SK-N-SH (cell line): Measurements from ENCODE around the gene TAS2R50. TPM values are rescaled to one million over a fixed set of nuclear protein-coding genes. Genes with fewer than 3 reads are reported as not detected.

Experiments used
- CTCF ChIA-PET: fragments of 300-600, 350-600 bp; formaldehyde crosslinking; extraction: SDS; loops from one replicate; lab custom pipeline; 2021; lab: Yijun Ruan, JAX
- POLR2A ChIA-PET: fragments of 350-600 bp; sonication (Branson Sonifier 250); formaldehyde crosslinking; extraction: SDS; loops from one replicate; lab custom pipeline; 2020; ENCODE audit warnings: antibody characterized with exemption, inconsistent platforms; lab: Yijun Ruan, JAX
- DNase-seq: peaks from one replicate; pipeline ENCODE4 v3.0.0; 2012
- H2AFZ ChIP-seq: fragments of 200-600 bp; sonication (generic); 2 replicates; pipeline ENCODE4 v1.8.1; 2016; ENCODE audit warnings: antibody characterized with exemption, mild to moderate bottlenecking, low read depth
- H3F3A ChIP-seq: fragments of 200-600 bp; sonication (generic); replicated peaks from 2 replicates; pipeline ENCODE3; 2016; ENCODE audit warnings: antibody characterized with exemption, mild to moderate bottlenecking; ENCODE audit not compliant: insufficient read depth
- H3K27ac ChIP-seq, 2 experiments: fragments of 200-500 bp in 1 of 2; fragments of 200-600 bp in 1 of 2; sonication (Bioruptor generic) in 1 of 2; sonication (generic), shearing (Covaris generic) in 1 of 2; 2 replicates each; pipeline versions ENCODE4 v1.5.1 to v1.6.1; 2014 to 2016; ENCODE audit warnings: low read depth in 2 of 2, inconsistent platforms in 1 of 2, low read length in 1 of 2, mild to moderate bottlenecking in 1 of 2, mixed read lengths in 1 of 2
- H3K27me3 ChIP-seq: fragments of 200-600 bp; sonication (generic), shearing (Covaris generic); 2 replicates; pipeline ENCODE4 v1.6.1; 2016; ENCODE audit warnings: mixed run types; ENCODE audit not compliant: insufficient read depth
- H3K36me3 ChIP-seq, 2 experiments: fragments of 200-500 bp in 1 of 2; fragments of 200-600 bp in 1 of 2; sonication (Bioruptor generic) in 1 of 2; sonication (generic) in 1 of 2; replicated peaks in 1 of 2; 2 replicates each; pipeline versions ENCODE3 to v1.5.1; 2014 to 2016; ENCODE audit warnings: low read length in 1 of 2, mild to moderate bottlenecking in 1 of 2; ENCODE audit not compliant: insufficient read depth in 2 of 2, control insufficient read depth in 1 of 2
- H3K4me1 ChIP-seq, 2 experiments: fragments of 200-500 bp in 1 of 2; fragments of 200-600 bp in 1 of 2; sonication (Bioruptor generic) in 1 of 2; sonication (generic), shearing (Covaris generic) in 1 of 2; 2 replicates each; pipeline versions ENCODE4 v1.5.1 to v1.6.1; 2014 to 2016; ENCODE audit warnings: low read depth in 1 of 2, low read length in 1 of 2, mixed run types in 1 of 2; ENCODE audit not compliant: insufficient read depth in 2 of 2, control insufficient read depth in 1 of 2
- H3K4me2 ChIP-seq: fragments of 200-600 bp; sonication (generic), shearing (Covaris generic); 2 replicates; pipeline ENCODE4 v1.6.1; 2017; ENCODE audit warnings: mixed run types
- H3K4me3 ChIP-seq, 2 experiments: fragments of 200-500 bp in 1 of 2; fragments of 200-600 bp in 1 of 2; sonication (Bioruptor generic) in 1 of 2; sonication (generic), shearing (Covaris generic) in 1 of 2; 2 replicates each; pipeline versions ENCODE4 v1.5.1 to v1.8.1; 2014 to 2016; ENCODE audit warnings: low read depth in 2 of 2, inconsistent platforms in 1 of 2, low read length in 1 of 2, mild to moderate bottlenecking in 1 of 2, mixed read lengths in 1 of 2, moderate library complexity in 1 of 2
- H3K79me2 ChIP-seq: fragments of 200-600 bp; sonication (generic); 2 replicates; pipeline ENCODE4 v1.8.1; 2017; ENCODE audit warnings: mild to moderate bottlenecking; ENCODE audit not compliant: insufficient read depth
- H3K9ac ChIP-seq: fragments of 200-600 bp; sonication (generic); 2 replicates; pipeline ENCODE4 v1.6.1; 2017; ENCODE audit warnings: mixed run types
- H3K9me2 ChIP-seq: fragments of 200-600 bp; sonication (generic); 2 replicates; pipeline ENCODE4 v1.6.1; 2017; ENCODE audit warnings: mixed run types
- H3K9me3 ChIP-seq: fragments of 200-600 bp; sonication (generic); 2 replicates; pipeline ENCODE4 v1.6.1; 2017; ENCODE audit warnings: mixed run types, mild to moderate bottlenecking, moderate library complexity
- H4K20me1 ChIP-seq: fragments of 200-600 bp; sonication (generic); 2 replicates; pipeline ENCODE4 v1.6.1; 2017; ENCODE audit warnings: mild to moderate bottlenecking, mixed run types; ENCODE audit not compliant: insufficient read depth
- CHD2 ChIP-seq: fragments of 150-350 bp; IDR thresholded peaks from 2 replicates; pipeline ENCODE4 v1.6.1; 2018; ENCODE audit warnings: low read length; ENCODE audit not compliant: partially characterized antibody
- EP300 ChIP-seq, 2 experiments: IDR thresholded peaks; 2 replicates each; pipeline versions ENCODE4 v1.4.0 to v1.6.1; 2012; ENCODE audit warnings: borderline replicate concordance in 1 of 2, low read depth in 1 of 2, low read length in 1 of 2
- EZH2phosphoT487 ChIP-seq: fragments of 200-600 bp; sonication (generic); IDR thresholded peaks from 2 replicates; pipeline ENCODE4 v1.6.1; 2017; ENCODE audit warnings: low read depth, mixed run types, mild to moderate bottlenecking, antibody characterized with exemption, moderate library complexity, borderline replicate concordance
- FOXJ3 ChIP-seq: sonication (generic); formaldehyde crosslinking; IDR thresholded peaks from 2 replicates; pipeline ENCODE4 v1.5.1; 2020; ENCODE audit warnings: mild to moderate bottlenecking, missing genetic modification reagents
- FOXM1 ChIP-seq: IDR thresholded peaks from 2 replicates; pipeline ENCODE4 v1.4.0; 2012; ENCODE audit warnings: low read depth, mild to moderate bottlenecking
- GABPA ChIP-seq: IDR thresholded peaks from 2 replicates; pipeline ENCODE4 v1.4.0; 2012; ENCODE audit warnings: low read depth, mild to moderate bottlenecking
- GATA2 ChIP-seq: sonication (generic); formaldehyde crosslinking; IDR thresholded peaks from 2 replicates; pipeline ENCODE4 v1.5.0; 2020; ENCODE audit warnings: mild to moderate bottlenecking, missing genetic modification reagents
- NFIC ChIP-seq: IDR thresholded peaks from 2 replicates; pipeline ENCODE4 v1.4.0; 2012; ENCODE audit warnings: borderline replicate concordance
- RAD21 ChIP-seq: IDR thresholded peaks from 2 replicates; pipeline ENCODE4 v1.6.1; 2012; ENCODE audit warnings: mild to moderate bottlenecking, low read length
- REST ChIP-seq: IDR thresholded peaks from 2 replicates; pipeline ENCODE4 v1.6.1; 2012; ENCODE audit warnings: mild to moderate bottlenecking, low read depth, low read length, moderate library complexity
- RFX5 ChIP-seq: IDR thresholded peaks from 2 replicates; pipeline ENCODE4 v1.6.1; 2012; ENCODE audit warnings: mild to moderate bottlenecking, improper control_type of control experiment, low read length
- SMC3 ChIP-seq: IDR thresholded peaks from 2 replicates; pipeline ENCODE4 v1.6.1; 2012; ENCODE audit warnings: low read depth, low read length, improper control_type of control experiment
- TAF1 ChIP-seq: IDR thresholded peaks from 2 replicates; pipeline ENCODE4 v1.6.1; 2012; ENCODE audit warnings: low read depth, mild to moderate bottlenecking, low read length, moderate library complexity, borderline replicate concordance
- TEAD4 ChIP-seq: IDR thresholded peaks from 2 replicates; pipeline ENCODE4 v1.4.0; 2012; ENCODE audit warnings: mild to moderate bottlenecking, borderline replicate concordance; ENCODE audit not compliant: insufficient read depth
- USF1 ChIP-seq: IDR thresholded peaks from 2 replicates; pipeline ENCODE4 v1.4.0; 2012; ENCODE audit warnings: low read depth, borderline replicate concordance
- WGBS: methylation state at CpG from one replicate; pipeline ENCODE4 v1.1.6; 2017; ENCODE audit warnings: low lambda C conversion rate; 5-methylcytosine and 5-hydroxymethylcytosine counted together
- polyA plus RNA-seq, 3 experiments: library from polyadenylated mRNA; depleted of rRNA; stranded (reverse); fragments of >200 nt; gene quantifications; 2 replicates each; pipeline ENCODE4 v1.2.3, GENCODE V29; 2012

TAS2R50 gene
- polyA plus RNA-seq, 1 of the 3 experiments (the other 2 are of a cell fraction) = 0.05 TPM

DNA sequence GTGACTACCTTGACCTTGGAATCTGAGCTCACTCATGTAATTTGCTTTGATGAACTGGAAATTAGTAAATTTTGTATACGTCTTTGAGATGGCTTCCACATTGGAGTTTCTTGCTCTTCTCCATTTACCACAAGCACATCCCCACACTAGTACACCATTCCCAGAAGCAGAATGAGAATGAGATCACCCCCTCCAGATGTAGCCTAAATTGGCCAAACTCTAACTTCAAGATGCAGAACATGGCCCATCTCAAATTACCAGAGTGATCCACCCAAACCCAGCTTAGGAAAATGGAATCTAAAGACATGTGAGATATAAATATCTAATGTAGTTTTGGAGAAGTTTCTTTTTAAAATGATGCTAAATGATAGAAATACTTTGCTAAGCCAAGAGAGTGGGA is 20.9 kb upstream of the TAS2R50 start:
- TF ChIP-seq CHD2 (no peak), GABPA (no peak), TAF1 (no peak), EZH2phosphoT487 (no peak), FOXM1 (no peak), RFX5 (no peak), FOXJ3 (CRISPR knock-in tag) (no peak), RAD21 (no peak), USF1 (no peak), SMC3 (no peak), GATA2 (CRISPR knock-in tag) (no peak), REST (no peak), TEAD4 (no peak), EP300 (IDR thresholded peaks at IDR 0.05; ENCODE audit: borderline replicate concordance in 1 of 2, low read depth in 1 of 2, low read length in 1 of 2) (no peak), NFIC (no peak)
- Histone ChIP-seq H3F3A (no peaks in the 10 kb centered on the region), H3K4me1 (no peaks in the 10 kb centered on the region), H3K9me3 (no peaks in the 10 kb centered on the region), H3K9me2 (no peaks in the 10 kb centered on the region), H3K27ac (no peak overlapping the region), H3K4me3 (no peak overlapping the region), H4K20me1 (no peaks in the 10 kb centered on the region), H2AFZ (no peak overlapping the region), H3K36me3 (peaks cover 5% of the 10 kb centered on the region in 2 experiments), H3K79me2 (peaks cover 8% of the 10 kb centered on the region), H3K27me3 (no peaks in the 10 kb centered on the region), H3K9ac (no peak overlapping the region), H3K4me2 (no peak overlapping the region)
- no peak for DNase-seq
- 96% methylated on average over 1 of the region's 1 CpG for WGBS
- POLR2A ChIA-PET = no interaction called here
- CTCF ChIA-PET = no interaction called here
